ENCODE data around the gene TSHZ1.

The TSHZ1 gene

GRCh38 chr18:75205514-75206132, 5.0 kb upstream of the TSHZ1 start:
- H3K4me3 Mint-ChIP-seq = peak overlapping the region; percentile 93
- H3K27ac Mint-ChIP-seq = peak overlapping the region; percentile 39
- TF ChIP-seq CTCF (IDR thresholded peaks at IDR 0.05) = no peak
- H3K27me3 Mint-ChIP-seq (ENCODE audit: low read depth, poor library complexity) = peaks cover 6% of the 10 kb centered on the region
- peaks cover 69% of the 10 kb centered on the region for H3K4me1 Mint-ChIP-seq
- H3K36me3 Mint-ChIP-seq (ENCODE audit: low read depth) = peaks cover 15% of the 10 kb centered on the region
- H3K9me3 Mint-ChIP-seq = no peaks in the 10 kb centered on the region
- peak; percentile 46 for DNase-seq

GRCh38 chr18:75206452-75207309, 3.9 kb upstream of the TSHZ1 start:
- H3K27ac Mint-ChIP-seq = peak overlapping the region; percentile 66
- H3K4me3 Mint-ChIP-seq = peak overlapping the region; percentile 93
- H3K4me1 Mint-ChIP-seq = peaks cover 61% of the 10 kb centered on the region
- TF ChIP-seq CTCF (IDR thresholded peaks at IDR 0.05) = no peak
- peaks cover 6% of the 10 kb centered on the region for H3K27me3 Mint-ChIP-seq (ENCODE audit: low read depth, poor library complexity)
- peak; percentile 32 for DNase-seq
- no peaks in the 10 kb centered on the region for H3K9me3 Mint-ChIP-seq
- H3K36me3 Mint-ChIP-seq (ENCODE audit: low read depth) = peaks cover 4% of the 10 kb centered on the region

- no peak for TF ChIP-seq CTCF (IDR thresholded peaks at IDR 0.05)
- Mint-ChIP-seq H3K36me3 (ENCODE audit: low read depth) (no peaks in the 10 kb centered on the region), H3K4me1 (peaks cover 56% of the 10 kb centered on the region)
Observed at GRCh38 chr18:75207310-75208154, 3.1 kb upstream of the TSHZ1 start.

GRCh38 chr18:75208155-75208835, 2.3 kb upstream of the TSHZ1 start:
- Mint-ChIP-seq H3K4me1 (peaks cover 56% of the 10 kb centered on the region), H3K27me3 (ENCODE audit: low read depth, poor library complexity) (peaks cover 6% of the 10 kb centered on the region), H3K4me3 (peak overlapping the region; percentile 93), H3K36me3 (ENCODE audit: low read depth) (no peaks in the 10 kb centered on the region), H3K27ac (peak overlapping the region; percentile 66), H3K9me3 (no peaks in the 10 kb centered on the region)
- TF ChIP-seq CTCF (IDR thresholded peaks at IDR 0.05) = no peak
- peak; percentile 57 for DNase-seq

More at GRCh38 chr18:75207310-75208154, 3.1 kb upstream of the TSHZ1 start:
- Mint-ChIP-seq H3K27ac (peak overlapping the region; percentile 66), H3K27me3 (ENCODE audit: low read depth, poor library complexity) (peaks cover 6% of the 10 kb centered on the region), H3K4me3 (peak overlapping the region; percentile 93), H3K9me3 (no peaks in the 10 kb centered on the region)
- no peak for DNase-seq

- Mint-ChIP-seq H3K4me3 (peak overlapping the region; percentile 93), H3K36me3 (ENCODE audit: low read depth) (no peaks in the 10 kb centered on the region), H3K27me3 (ENCODE audit: low read depth, poor library complexity) (peaks cover 6% of the 10 kb centered on the region), H3K4me1 (peaks cover 56% of the 10 kb centered on the region), H3K27ac (no peak overlapping the region), H3K9me3 (no peaks in the 10 kb centered on the region)
- TF ChIP-seq CTCF (IDR thresholded peaks at IDR 0.05) = no peak
- no peak for DNase-seq
Observed at GRCh38 chr18:75208836-75209128, 1.8 kb upstream of the TSHZ1 start.
